ENCODE measurements around the gene WRNIP1. TPM values are rescaled to one million over a fixed set of nuclear protein-coding genes. Genes with fewer than 3 reads are reported as not detected.
"Not testable (repeated sequence)": the region's sequence is repeated elsewhere in the genome, so short reads cannot be mapped to it uniquely, and the experiment has no call there.

WRNIP1 gene
- total RNA-seq, 4 donors from 2014 or later = 51.9 to 66.0 (median 57.3) TPM

DNA sequence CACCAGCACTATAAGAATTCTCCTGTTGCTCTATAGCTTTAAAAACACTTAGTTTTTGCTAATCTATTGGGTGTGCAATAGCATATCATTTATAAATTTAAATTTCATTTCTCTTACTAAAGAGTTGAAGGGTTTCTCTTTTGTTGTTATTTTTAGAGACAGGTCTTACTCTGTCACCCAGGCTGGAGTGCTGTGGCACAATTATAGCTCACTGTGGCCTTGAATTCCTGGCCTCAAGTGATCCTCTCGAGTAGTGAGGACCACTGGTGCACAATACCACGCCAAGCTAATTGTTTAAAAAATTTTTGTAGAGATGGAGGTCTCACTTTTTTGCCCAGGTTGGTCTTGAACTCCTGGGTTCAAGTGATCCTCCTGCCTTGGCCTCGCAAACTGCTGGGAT is 6.2 kb upstream of the WRNIP1 start:
- peaks cover 6 to 38% of the 10 kb centered on the region in 2 donors for H3K4me1 ChIP-seq
- H3K9me3 ChIP-seq = no peaks in the 10 kb centered on the region
- no peak overlapping the region for H3K4me3 ChIP-seq
- in situ Hi-C loops (cut with MboI; ENCODE audit: low sequenced_read_pairs in 4 of 4) (no loop called here), intact Hi-C loops (cut with DNase I; ENCODE audit: low total_unique reads) (no loop called here)
- ATAC-seq (no peak), DNase-seq (no peak)
- H3K27me3 ChIP-seq = no peaks in the 10 kb centered on the region
- peak overlapping the region in 1 of 4 donors; percentile 39 for H3K27ac ChIP-seq
- H3K36me3 ChIP-seq = no peaks in the 10 kb centered on the region
- no peak for TF ChIP-seq POLR2A (IDR thresholded peaks at IDR 0.05)
- no peak for TF ChIP-seq CTCF (IDR thresholded peaks at IDR 0.05 in 4 of 5, conservative IDR thresholded peaks at IDR 0.05 in 1 of 5)

- DNase-seq = no peak
- Histone ChIP-seq H3K4me1 (peaks cover 6 to 26% of the 10 kb centered on the region in 2 donors), H3K4me3 (no peak overlapping the region), H3K27me3 (no peaks in the 10 kb centered on the region), H3K36me3 (no peaks in the 10 kb centered on the region), H3K27ac (peak overlapping the region in 1 of 4 donors; percentile 21), H3K9me3 (no peaks in the 10 kb centered on the region)
- ATAC-seq = no peak
- in situ Hi-C loops (cut with MboI; ENCODE audit: low sequenced_read_pairs in 4 of 4) (no loop called here), intact Hi-C loops (cut with DNase I; ENCODE audit: low total_unique reads) (no loop called here)
- TF ChIP-seq CTCF (IDR thresholded peaks at IDR 0.05 in 4 of 5, conservative IDR thresholded peaks at IDR 0.05 in 1 of 5) (peak; percentile 33 to 67 (median 43)), POLR2A (IDR thresholded peaks at IDR 0.05) (no peak)
Observed at GRCh38 chr6:2760882-2761842, 4.0 kb upstream of the WRNIP1 start.

DNA sequence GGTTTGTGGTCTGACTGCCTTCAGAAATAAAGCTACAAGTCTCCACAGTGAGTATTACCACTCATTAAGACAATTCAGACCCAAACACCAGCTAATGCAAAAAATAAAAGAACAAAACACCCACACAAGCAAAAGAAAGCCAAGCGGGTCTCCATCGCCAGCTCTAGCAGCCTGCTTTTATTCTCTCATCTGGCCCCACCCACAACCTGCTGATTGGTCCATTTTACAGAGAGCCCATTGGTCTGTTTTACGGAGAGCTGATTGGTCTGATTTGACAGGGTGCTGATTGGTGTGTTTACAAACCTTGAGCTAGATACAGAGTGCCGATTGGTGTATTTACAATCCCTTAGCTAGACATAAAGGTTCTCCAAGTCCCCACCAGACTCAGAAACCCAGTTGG is 2.3 kb upstream of the WRNIP1 start:
- H3K4me3 ChIP-seq; DNase-seq; in situ Hi-C loops (cut with MboI; ENCODE audit: low sequenced_read_pairs in 4 of 4); H3K9me3 ChIP-seq; H3K36me3 ChIP-seq; ATAC-seq; H3K27me3 ChIP-seq; H3K27ac ChIP-seq; intact Hi-C loops (cut with DNase I; ENCODE audit: low total_unique reads): not testable (repeated sequence)
- H3K4me1 ChIP-seq = peaks cover 19 to 22% of the 10 kb centered on the region in 2 donors

DNA sequence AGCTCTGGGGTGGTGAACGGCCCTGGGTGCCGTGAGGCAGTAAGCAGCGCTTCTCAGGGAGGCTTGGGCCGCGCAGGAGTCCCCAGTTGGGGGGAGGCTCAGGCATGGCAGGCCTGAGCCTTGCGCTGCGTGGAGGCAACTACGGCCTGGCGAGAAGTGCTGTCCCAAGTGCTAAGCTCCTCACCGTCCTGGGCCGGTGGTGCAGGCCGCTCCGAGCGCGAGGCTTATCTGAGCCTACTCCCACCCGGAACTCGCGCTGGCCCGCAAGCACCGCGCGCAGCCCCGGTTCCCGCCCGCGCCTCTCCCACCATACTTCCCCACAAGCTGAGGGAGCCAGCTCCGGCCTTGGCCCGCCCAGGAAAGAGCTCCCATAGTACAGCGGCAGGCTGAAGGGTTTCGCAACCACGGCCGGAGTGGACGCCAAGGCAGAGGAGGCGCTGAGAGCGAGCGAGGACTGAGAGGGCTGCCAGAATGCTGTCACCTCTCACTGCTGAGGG is 1.8 kb upstream of the WRNIP1 start:
- H3K9me3 ChIP-seq = no peaks in the 10 kb centered on the region
- H3K4me1 ChIP-seq = peaks cover 22 to 27% of the 10 kb centered on the region in 2 donors
- H3K27me3 ChIP-seq = no peaks in the 10 kb centered on the region
- H3K27ac ChIP-seq = no peak overlapping the region
- DNase-seq = no peak
- no peaks in the 10 kb centered on the region for H3K36me3 ChIP-seq
- H3K4me3 ChIP-seq = no peak overlapping the region
- no peak for ATAC-seq
- in situ Hi-C loops (cut with MboI; ENCODE audit: low sequenced_read_pairs in 4 of 4) (no loop called here), intact Hi-C loops (cut with DNase I; ENCODE audit: low total_unique reads) (no loop called here)
- TF ChIP-seq CTCF (IDR thresholded peaks at IDR 0.05 in 4 of 5, conservative IDR thresholded peaks at IDR 0.05 in 1 of 5) = no peak
- no peak for TF ChIP-seq POLR2A (IDR thresholded peaks at IDR 0.05)

DNA sequence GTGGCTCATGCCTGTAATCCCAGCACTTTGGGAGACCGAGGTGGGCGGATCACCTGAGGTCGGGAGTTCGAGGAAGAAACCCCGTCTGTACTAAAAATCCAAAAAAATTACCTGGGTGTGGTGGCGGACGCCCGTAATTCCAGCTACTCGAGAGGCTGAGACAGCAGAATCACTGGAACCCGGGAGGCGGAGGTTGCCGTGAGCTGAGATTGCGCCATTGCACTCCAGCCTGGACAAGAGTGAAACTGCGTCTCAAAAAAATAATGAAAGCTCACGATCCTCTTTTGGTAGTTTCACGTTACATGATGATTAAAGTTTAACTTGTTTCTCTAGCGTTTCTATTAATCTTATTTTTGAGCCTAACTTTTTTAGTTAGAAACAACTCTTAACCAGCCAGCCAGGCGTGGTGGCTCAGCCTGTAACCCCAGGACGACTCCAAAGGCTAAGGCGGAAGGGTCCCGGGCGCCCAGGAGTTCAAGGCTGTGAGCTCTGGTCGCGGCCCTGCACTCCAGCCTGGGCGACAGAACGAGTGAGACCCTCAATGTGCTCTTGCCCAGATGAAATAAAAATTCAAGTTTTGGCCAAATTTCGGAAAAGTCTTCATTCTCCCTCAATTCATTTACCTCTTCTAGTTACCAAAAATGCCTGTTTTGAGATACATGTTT is 1.2 kb upstream of the WRNIP1 start:
- Histone ChIP-seq H3K27ac (peak overlapping the region; percentile 74 to 91 (median 86)), H3K36me3 (no peaks in the 10 kb centered on the region), H3K4me1 (peaks cover 28 to 34% of the 10 kb centered on the region in 2 donors), H3K4me3 (peak overlapping the region; percentile 46 to 65 (median 61)), H3K9me3 (no peaks in the 10 kb centered on the region), H3K27me3 (no peaks in the 10 kb centered on the region)
- in situ Hi-C loops (cut with MboI; ENCODE audit: low sequenced_read_pairs in 4 of 4) = no loop called here
- ATAC-seq (no peak), DNase-seq (no peak)
- no peak for TF ChIP-seq CTCF (IDR thresholded peaks at IDR 0.05 in 4 of 5, conservative IDR thresholded peaks at IDR 0.05 in 1 of 5)
- TF ChIP-seq POLR2A (IDR thresholded peaks at IDR 0.05) = no peak
- intact Hi-C loops (cut with DNase I; ENCODE audit: low total_unique reads) = loop anchor here (1.0 to 2.0 kb wide), 2 partner anchors 26 to 77 kb away; partner anchors contain the start of gene SERPINB1

All from gastrocnemius medialis (tissue), 4 donors.